ENCODE measurements around the gene AKAP14. TPM values are rescaled to one million over a fixed set of nuclear protein-coding genes. Genes with fewer than 3 reads are reported as not detected.
"Not testable (repeated sequence)": the region's sequence is repeated elsewhere in the genome, so short reads cannot be mapped to it uniquely, and the experiment has no call there.

Gene AKAP14
- total RNA-seq, 2 donors from 2014 or later, result 1.4 TPM; not detected in 1

GRCh38 chrX:119960625-119961024, 64.9 kb downstream of the AKAP14 start:
- H3K27ac ChIP-seq, result no peak overlapping the region
- no peak overlapping the region for H3K4me3 ChIP-seq
- no peaks in the 10 kb centered on the region for H3K27me3 ChIP-seq (replicated peaks; ENCODE audit: insufficient read depth)
- H3K36me3 ChIP-seq, result no peaks in the 10 kb centered on the region
- no peak for DNase-seq (ENCODE audit: low spot score)
- intact Hi-C loops (cut with DNase I), result no loop called here
- H3K4me1 ChIP-seq (replicated peaks), result no peaks in the 10 kb centered on the region
- no peak for TF ChIP-seq POLR2A (IDR thresholded peaks at IDR 0.05)
- no peak for TF ChIP-seq CTCF (IDR thresholded peaks at IDR 0.05)
- no peaks in the 10 kb centered on the region for H3K9me3 ChIP-seq

- H3K4me1 ChIP-seq (replicated peaks); H3K36me3 ChIP-seq; H3K4me3 ChIP-seq; H3K9me3 ChIP-seq; H3K27ac ChIP-seq; H3K27me3 ChIP-seq (replicated peaks; ENCODE audit: insufficient read depth); DNase-seq (ENCODE audit: low spot score); intact Hi-C loops (cut with DNase I): not testable (repeated sequence)
- WGBS, result no CpG with 5 or more reads among the region's 1 CpG
These were observed 71.1 kb downstream of the AKAP14 start for GRCh38 chrX:119966837-119967236.

Other genes starting within 250 kb of the AKAP14 start
- 100 to 1,000 TPM in 1 of 2 donors, 10 to 100 TPM in 1; 20.5 to 175 TPM for gene SEPTIN6, start 202.7 kb upstream of the AKAP14 start, total RNA-seq
- gene SOWAHD, start 137.3 kb upstream of the AKAP14 start, total RNA-seq, result 10 to 100 TPM in 1 of 2 donors, not detected in 1; 13.9 TPM
- 1,000 to 10,000 TPM; 2,133 to 2,412 TPM for gene RPL39, start 104.3 kb upstream of the AKAP14 start, total RNA-seq
- 1 to 10 TPM; 3.9 to 5.2 TPM for gene UPF3B, start 42.9 kb upstream of the AKAP14 start, total RNA-seq
- gene RNF113A, start 24.2 kb upstream of the AKAP14 start, total RNA-seq, result 10 to 100 TPM; 10.5 to 13.2 TPM
- gene NDUFA1, start 24.1 kb upstream of the AKAP14 start, total RNA-seq, result 10 to 100 TPM; 54.6 to 96.5 TPM
- gene NKAP, start 47.9 kb downstream of the AKAP14 start, total RNA-seq, result 10 to 100 TPM in 1 of 2 donors, 1 to 10 TPM in 1; 6.4 to 12.0 TPM
- gene RHOXF2B, start 181.8 kb downstream of the AKAP14 start, total RNA-seq, result under 1 TPM in 1 of 2 donors, not detected in 1; 0.97 TPM
- gene RHOXF1, start 220.0 kb downstream of the AKAP14 start, total RNA-seq, result 10 to 100 TPM in 1 of 2 donors, not detected in 1; 27.5 TPM